CD4-positive, alpha-beta T cell treated with Interleukin-1 beta for 1 hour (primary cell): Measurements from ENCODE around the gene PHACTR3.
A peak's percentile ranks its signal among the peaks of the same experiment; 100 is the strongest.
"Not testable (repeated sequence)": the region's sequence is repeated elsewhere in the genome, so short reads cannot be mapped to it uniquely, and the experiment has no call there.

Experiments
- DNase-seq, 2 donors: peaks; one replicate each; pipeline ENCODE4 v3.0.0-alpha.2; 2020 to 2022

PHACTR3 gene

GRCh38 chr20:59603781-59604541, at the start of gene PHACTR3:
Gene PHACTR3 (plus strand): TSS chr20:59604540. CDS start chr20:59605015, 475 bp downstream.
- DNase-seq, result no peak

GRCh38 chr20:59557733-59558529, 46.4 kb upstream of the PHACTR3 start:
- not testable (repeated sequence) for DNase-seq

- no peak for DNase-seq
Measured at GRCh38 chr20:59559024-59559817, 45.1 kb upstream of the PHACTR3 start.

GRCh38 chr20:59559863-59560262, 44.5 kb upstream of the PHACTR3 start:
- no peak for DNase-seq

- no peak for DNase-seq
Measured at GRCh38 chr20:59560588-59561227, 43.6 kb upstream of the PHACTR3 start.

GRCh38 chr20:59561228-59561605, 43.1 kb upstream of the PHACTR3 start:
- DNase-seq, result no peak

GRCh38 chr20:59561614-59562277, 42.6 kb upstream of the PHACTR3 start:
- no peak for DNase-seq

GRCh38 chr20:59564171-59564570, 40.2 kb upstream of the PHACTR3 start:
- DNase-seq, result no peak

GRCh38 chr20:59564943-59565342, 39.4 kb upstream of the PHACTR3 start:
- DNase-seq, result no peak

GRCh38 chr20:59565768-59566461, 38.4 kb upstream of the PHACTR3 start:
- DNase-seq, result no peak

GRCh38 chr20:59566631-59567524, 37.5 kb upstream of the PHACTR3 start:
- no peak for DNase-seq

- DNase-seq, result no peak
Measured at GRCh38 chr20:59567585-59568508, 36.5 kb upstream of the PHACTR3 start.

GRCh38 chr20:59568509-59569024, 35.8 kb upstream of the PHACTR3 start:
- no peak for DNase-seq

- no peak for DNase-seq
Measured at GRCh38 chr20:59569305-59569704, 35.0 kb upstream of the PHACTR3 start.

- DNase-seq, result no peak
Measured at GRCh38 chr20:59571151-59571550, 33.2 kb upstream of the PHACTR3 start.

GRCh38 chr20:59571551-59572314, 32.6 kb upstream of the PHACTR3 start:
- DNase-seq, result peak; percentile 30 to 45

- no peak for DNase-seq
Measured at GRCh38 chr20:59572515-59572914, 31.8 kb upstream of the PHACTR3 start.

- no peak for DNase-seq
Measured at GRCh38 chr20:59573837-59574236, 30.5 kb upstream of the PHACTR3 start.
